HepG2 (cell line): ENCODE results near the gene ZNF554. TPM values are rescaled to one million over a fixed set of nuclear protein-coding genes. Genes with fewer than 3 reads are reported as not detected.
A peak's percentile ranks its signal among the peaks of the same experiment; 100 is the strongest.

Source experiments
- ATAC-seq: fragments of 200-7000 bp; cut with Tn5 transposase; 3 replicates; pipeline ENCODE4 v1.9.1; 2020; ENCODE audit warnings: mild to moderate bottlenecking, moderate library complexity
- BruUV-seq: library from RNA; stranded (reverse); fragments of 400-500 nt; replicated peaks from 2 replicates; lab custom pipeline; 2021; lab: Mats Ljungman, UMichigan
- CTCF ChIA-PET: fragments of 300-600 bp; formaldehyde crosslinking; extraction: SDS; loops from one replicate; lab custom pipeline; 2021; ENCODE audit warnings: low total read pairs, inconsistent platforms, low intra/inter-chr PET ratio; lab: Yijun Ruan, JAX
- POLR2A ChIA-PET: fragments of 350-600 bp; sonication (Branson Sonifier 250); formaldehyde crosslinking; loops from one replicate; lab custom pipeline; 2020; ENCODE audit warnings: antibody characterized with exemption, inconsistent platforms; lab: Yijun Ruan, JAX
- DNase-seq: peaks from one replicate; pipeline ENCODE4 v3.0.0-alpha.2; 2015; ENCODE audit warnings: low spot score
- FAIRE-seq: peaks from 3 replicates; lab custom pipeline; 2011; peaks lifted over from hg19 to GRCh38; lab: Jason Lieb, UNC
- H2AFZ ChIP-seq: one replicate; pipeline ENCODE4 v1.6.1; 2011; ENCODE audit warnings: low read length, inconsistent platforms
- H3K27ac ChIP-seq: fragments of 300-600 bp; 3 replicates; pipeline ENCODE4 v1.8.0; 2011; ENCODE audit warnings: mixed run types, mild to moderate bottlenecking, mixed read lengths, low read length, inconsistent platforms; ENCODE audit not compliant: insufficient read depth; ENCODE audit errors: extremely low read length
- H3K27me3 ChIP-seq, 2 experiments: fragments of 200-600 bp in 1 of 2; 2 replicates in 1 of 2; 3 replicates in 1 of 2; pipeline versions ENCODE4 v1.6.0 to v1.8.0; 2011; ENCODE audit warnings: low read length in 2 of 2, mild to moderate bottlenecking in 2 of 2, moderate library complexity in 2 of 2, inconsistent platforms in 1 of 2; ENCODE audit not compliant: insufficient read depth in 2 of 2, control insufficient read depth in 1 of 2
- H3K36me3 ChIP-seq, 2 experiments: fragments of 200-600 bp in 1 of 2; replicated peaks in 1 of 2; 2 replicates in 1 of 2; 3 replicates in 1 of 2; pipeline versions ENCODE4 v1.5.1 to v1.8.0; 2011; ENCODE audit warnings: low read length in 2 of 2, inconsistent platforms in 1 of 2; ENCODE audit not compliant: insufficient read depth in 2 of 2, control insufficient read depth in 1 of 2
- H3K4me1 ChIP-seq: 2 replicates; pipeline ENCODE4 v1.5.1; 2012; ENCODE audit warnings: low read length, inconsistent platforms; ENCODE audit not compliant: insufficient read depth
- H3K4me2 ChIP-seq: 2 replicates; pipeline ENCODE4 v1.6.0; 2011; ENCODE audit warnings: low read depth, low read length, inconsistent platforms
- H3K4me3 ChIP-seq, 3 experiments: fragments of 200-600 bp in 1 of 3; sonication (generic), shearing (Covaris generic) in 1 of 3; replicated peaks in 1 of 3; 2 replicates each; pipeline ENCODE4 v1.5.1; 2011 to 2016; ENCODE audit warnings: low read length in 3 of 3, inconsistent platforms in 2 of 3, low read depth in 2 of 3, mild to moderate bottlenecking in 2 of 3, control low read depth in 1 of 3, mixed read lengths in 1 of 3; ENCODE audit not compliant: insufficient read depth in 1 of 3
- H3K79me2 ChIP-seq: one replicate; pipeline ENCODE4 v1.6.1; 2011; ENCODE audit warnings: low read length, inconsistent platforms; ENCODE audit not compliant: insufficient read depth
- H3K9ac ChIP-seq: 2 replicates; pipeline ENCODE4 v1.6.0; 2011; ENCODE audit warnings: mild to moderate bottlenecking, low read depth, low read length, inconsistent platforms; ENCODE audit not compliant: insufficient read depth
- H3K9me3 ChIP-seq: 2 replicates; pipeline ENCODE4 v1.5.1; 2012; ENCODE audit warnings: mild to moderate bottlenecking, low read length
- H4K20me1 ChIP-seq: 2 replicates; pipeline ENCODE4 v1.6.0; 2011; ENCODE audit warnings: inconsistent platforms, mild to moderate bottlenecking, low read length, moderate library complexity; ENCODE audit not compliant: insufficient read depth
- DMAP1 ChIP-seq: IDR thresholded peaks from 2 replicates; pipeline ENCODE4 v1.6.1; 2016
- GABPB1 ChIP-seq: IDR thresholded peaks from 2 replicates; pipeline ENCODE4 v1.6.1; 2016; ENCODE audit warnings: mild to moderate bottlenecking, missing genetic modification reagents, moderate library complexity, missing compliant biosample characterization
- GFI1 ChIP-seq: sonication (generic); formaldehyde crosslinking; IDR thresholded peaks from 2 replicates; pipeline ENCODE4 v1.5.0; 2020; ENCODE audit warnings: missing genetic modification reagents, mild to moderate bottlenecking, borderline replicate concordance
- NR2F2 ChIP-seq: IDR thresholded peaks from 2 replicates; pipeline ENCODE4 v1.6.1; 2012; ENCODE audit warnings: low read depth, inconsistent platforms, borderline replicate concordance
- PCBP1 ChIP-seq: fragments of 200-400 bp; formaldehyde crosslinking; IDR thresholded peaks from 2 replicates; pipeline ENCODE4 v1.6.1; 2017; ENCODE audit warnings: mild to moderate bottlenecking, low read depth, low read length, borderline replicate concordance
- RFX3 ChIP-seq: IDR thresholded peaks from 2 replicates; pipeline ENCODE4 v1.6.1; 2016; ENCODE audit warnings: missing biosample characterization, missing genetic modification reagents
- ZNF33A ChIP-seq: sonication (generic); formaldehyde crosslinking; IDR thresholded peaks from 2 replicates; pipeline ENCODE4 v1.5.1; 2020; ENCODE audit warnings: missing genetic modification reagents, mild to moderate bottlenecking, moderate library complexity, borderline replicate concordance
- ZNF431 ChIP-seq: sonication (generic); formaldehyde crosslinking; IDR thresholded peaks from 2 replicates; pipeline ENCODE4 v1.9.0; 2022; ENCODE audit warnings: missing genetic modification reagents, low read depth, mild to moderate bottlenecking, borderline replicate concordance
- ZNF557 ChIP-seq: sonication (generic); formaldehyde crosslinking; IDR thresholded peaks from 2 replicates; pipeline ENCODE4 v1.4.0; 2020; ENCODE audit warnings: missing genetic modification reagents
- WGBS: methylation state at CpG from one replicate; pipeline ENCODE4 v1.1.6; 2017; ENCODE audit warnings: low lambda C conversion rate; 5-methylcytosine and 5-hydroxymethylcytosine counted together
- in situ Hi-C: cut with HindIII; loops from 2 replicates; pipeline ENCODE4 v1.10.0; 2017; ENCODE audit warnings: low pct_unique_long_range_greater_than_20kb; ENCODE audit not compliant: extremely low pct_ligation_motif_present
- intact Hi-C: fragments of 100-400 bp; cut with micrococcal nuclease; formaldehyde crosslinking; loops from one replicate; pipeline ENCODE4 v1.10.0; 2022; ENCODE audit not compliant: unreplicated experiment
- polyA plus RNA-seq, 8 experiments: library from polyadenylated mRNA; depleted of rRNA in 3 of 8; stranded (reverse) in 7 of 8; unstranded in 1 of 8; fragments of >200 nt; fragmentation: Illumina TruSeq in 4 of 8; extraction: Trizol in 4 of 8; gene quantifications; 2 replicates each; pipeline versions ENCODE4 v1.2.1 to v1.2.3, GENCODE V29; 2011 to 2016; ENCODE audit warnings: low read depth in 4 of 8, missing spikeins in 1 of 8, mixed read lengths in 1 of 8; ENCODE audit not compliant: insufficient read depth in 1 of 8
- total RNA-seq, 5 experiments: library from RNA; depleted of rRNA; stranded (reverse); fragments of >200 nt; fragmentation: Illumina TruSeq; extraction: Trizol; gene quantifications; 2 replicates each; pipeline ENCODE4 v1.2.3, GENCODE V29; 2016; ENCODE audit warnings: low read depth in 1 of 5

Gene ZNF554
- total and polyA plus RNA-seq, 2 of the 13 experiments (the other 11 are each of a cell fraction or from before 2014, with no cell fraction given) = 2.2 to 2.7 TPM

- Histone ChIP-seq H3K27me3 (no peaks in the 10 kb centered on the region), H3K4me1 (no peaks in the 10 kb centered on the region), H3K36me3 (peaks cover 25 to 69% of the 10 kb centered on the region in 2 experiments; a peak in 3 of 5 replicates), H3K4me2 (no peak overlapping the region), H3K79me2 (no peaks in the 10 kb centered on the region), H3K4me3 (no peak overlapping the region), H3K9ac (no peak overlapping the region), H4K20me1 (no peaks in the 10 kb centered on the region), H3K9me3 (no peaks in the 10 kb centered on the region), H2AFZ (no peak overlapping the region), H3K27ac (no peak overlapping the region)
- intact Hi-C loops = no loop called here
- ATAC-seq = no peak
- ChIA-PET POLR2A (no interaction called here), CTCF (no interaction called here)
- DNase-seq = no peak
- TF ChIP-seq ZNF557 (CRISPR knock-in tag) (no peak), PCBP1 (no peak), NR2F2 (no peak), ZNF33A (CRISPR knock-in tag) (no peak), DMAP1 (CRISPR knock-in tag) (peak; percentile 34; the same call in 1 of the 2 replicates), GABPB1 (CRISPR knock-in tag) (no peak), GFI1 (no peak), RFX3 (no peak), ZNF431 (CRISPR knock-in tag) (no peak)
- no TSS peak for BruUV-seq
- FAIRE-seq = no peak
- 98% methylated on average over 18 of the region's 27 CpGs for WGBS
- in situ Hi-C loops = no loop called here
Measured at GRCh38 chr19:2804156-2805004, 15.3 kb upstream of the ZNF554 start.
